Transverse colon (tissue), 4 donors: ENCODE measurements around the gene ZNF217. TPM values are rescaled to one million over a fixed set of nuclear protein-coding genes. Genes with fewer than 3 reads are reported as not detected.
"Not testable (repeated sequence)": the region's sequence is repeated elsewhere in the genome, so short reads cannot be mapped to it uniquely, and the experiment has no call there.

Experiments used
- DNase-seq: peaks from one replicate; pipeline ENCODE4 v3.0.0-alpha.2; 2019
- H3K27ac ChIP-seq, 4 donors: fragments of 200-600 bp; sonication (generic); 2 replicates each; pipeline ENCODE4 v1.5.1; 2016 to 2018; ENCODE audit warnings: inconsistent platforms in 4 of 4
- H3K27me3 ChIP-seq: fragments of 200-600 bp; sonication (generic); 2 replicates; pipeline ENCODE4 v1.5.1; 2017; ENCODE audit warnings: inconsistent platforms
- H3K36me3 ChIP-seq, 4 donors: fragments of 200-600 bp; sonication (generic); 2 replicates each; pipeline ENCODE4 v1.5.1; 2017 to 2019; ENCODE audit warnings: inconsistent platforms in 4 of 4
- H3K4me1 ChIP-seq, 4 donors: fragments of 200-600 bp; sonication (generic); 2 replicates each; pipeline ENCODE4 v1.5.1; 2017 to 2020; ENCODE audit warnings: inconsistent platforms in 4 of 4
- H3K4me3 ChIP-seq, 4 donors: fragments of 200-600 bp; sonication (generic); 1 replicate in 1 of 4; 2 replicates in 3 of 4; pipeline versions ENCODE4 v1.5.1 to v1.6.1; 2017 to 2019; ENCODE audit warnings: inconsistent platforms in 4 of 4
- H3K9me3 ChIP-seq, 2 donors: fragments of 200-600 bp; sonication (generic); 2 replicates each; pipeline ENCODE4 v1.5.1; 2017 to 2019; ENCODE audit warnings: inconsistent platforms in 2 of 2
- EP300 ChIP-seq: sonication (generic); formaldehyde crosslinking; IDR thresholded peaks from one replicate; pipeline ENCODE4 v1.6.1; 2017; ENCODE audit warnings: antibody characterized with exemption, low read depth
- POLR2A ChIP-seq: fragments of 450-650 bp; IDR thresholded peaks from one replicate; pipeline ENCODE4 v1.6.1; 2016; ENCODE audit warnings: antibody characterized with exemption, mild to moderate bottlenecking, moderate library complexity
- POLR2AphosphoS5 ChIP-seq, 3 donors: sonication (generic); formaldehyde crosslinking; IDR thresholded peaks; one replicate each; pipeline ENCODE4 v1.6.1; 2016; ENCODE audit warnings: antibody characterized with exemption in 3 of 3
- WGBS, 2 donors: methylation state at CpG; one replicate each; pipeline ENCODE4 v1.1.5; 2018; ENCODE audit warnings: low coverage in 1 of 2; 5-methylcytosine and 5-hydroxymethylcytosine counted together
- in situ Hi-C, 4 donors: fragments of 200-750 bp; cut with MboI; loops; one replicate each; pipeline versions ENCODE4 v1.15.0 to v1.15.1; 2017; ENCODE audit warnings: low sequenced_read_pairs in 3 of 4, low pct_ligation_motif_present in 1 of 4, low pct_unique_long_range_greater_than_20kb in 1 of 4
- intact Hi-C: fragments of 100-400 bp; cut with DNase I; formaldehyde crosslinking; loops from one replicate; pipeline ENCODE4 v1.15.1; 2023; ENCODE audit warnings: low total_unique reads
- total RNA-seq, 4 donors: library from RNA; depleted of rRNA; stranded (reverse); fragments of >200 nt; gene quantifications; one replicate each; pipeline ENCODE4 v1.1.0, GENCODE V29; 2016
- TF ChIP-seq, protein P1 (sequence below), 5 experiments: fragments of 200-600 bp in 3 of 5; fragments of 450-650 bp in 2 of 5; sonication (generic) in 3 of 5; IDR thresholded peaks; 1 replicate in 2 of 5; 2 replicates in 3 of 5; pipeline ENCODE4 v1.5.1; 2016 to 2017; ENCODE audit warnings: antibody characterized with exemption in 5 of 5, inconsistent platforms in 3 of 5, mild to moderate bottlenecking in 2 of 5, moderate library complexity in 1 of 5

Gene ZNF217
- total RNA-seq, 4 donors from 2014 or later = 28.9 to 82.6 (median 46.0) TPM

DNA sequence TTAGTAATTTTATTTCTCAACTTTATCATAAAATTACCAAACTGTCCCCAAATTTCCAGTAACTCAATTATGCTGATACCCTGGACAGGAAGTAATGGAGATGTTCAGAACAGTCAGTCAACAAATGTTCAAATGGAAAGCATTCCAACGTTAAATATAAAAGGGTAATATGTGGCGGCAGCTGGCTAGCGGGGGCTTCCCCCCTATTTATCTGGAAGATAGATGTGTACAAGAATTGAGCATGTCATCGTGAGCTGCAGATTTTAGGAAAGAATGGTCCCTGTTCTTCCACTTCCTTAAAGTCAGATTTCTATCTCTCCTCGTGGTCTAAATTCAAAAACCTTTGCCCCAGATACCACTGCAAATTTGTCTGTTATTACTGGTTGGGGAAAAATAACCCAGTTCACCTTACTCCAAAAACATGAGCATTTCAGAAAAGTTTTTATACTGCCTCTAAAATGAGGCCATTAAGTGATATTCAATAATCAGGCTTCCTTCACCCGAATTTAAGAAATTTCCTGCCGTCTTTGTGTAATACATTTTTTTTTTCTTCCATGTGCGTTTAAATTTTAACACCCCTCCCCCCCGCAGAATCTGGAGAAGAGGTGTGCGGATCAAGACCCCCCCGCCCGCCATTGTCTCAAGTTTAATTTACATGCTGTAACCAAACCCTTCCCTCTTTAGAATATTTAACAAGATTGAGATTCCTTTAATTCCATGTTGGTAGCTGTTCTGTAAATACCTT is 4.1 kb downstream of the ZNF217 start:
- TF ChIP-seq POLR2AphosphoS5 (IDR thresholded peaks at IDR 0.05) = peak in 1 of 3 donors; percentile 22
- 0 to 11% methylated on average over 3 to 12 of the region's 12 CpGs for WGBS, 2 donors
- H3K36me3 ChIP-seq, intact Hi-C loops, H3K9me3 ChIP-seq, H3K27me3 ChIP-seq: not testable (repeated sequence)
- peak; percentile 8 for DNase-seq
- Histone ChIP-seq H3K27ac (peak overlapping the region; percentile 99 to 100 (median 100)), H3K4me1 (peaks cover 10 to 60% (median 36%) of the 10 kb centered on the region in 4 donors), H3K4me3 (peak overlapping the region in 2 of 4 donors; percentile 13 to 17)
- in situ Hi-C loops = loop anchor here in 1 of 4 donors (25.0 kb wide), 2 partner anchors 248 to 323 kb away; no protein-coding TSS in a partner anchor

DNA sequence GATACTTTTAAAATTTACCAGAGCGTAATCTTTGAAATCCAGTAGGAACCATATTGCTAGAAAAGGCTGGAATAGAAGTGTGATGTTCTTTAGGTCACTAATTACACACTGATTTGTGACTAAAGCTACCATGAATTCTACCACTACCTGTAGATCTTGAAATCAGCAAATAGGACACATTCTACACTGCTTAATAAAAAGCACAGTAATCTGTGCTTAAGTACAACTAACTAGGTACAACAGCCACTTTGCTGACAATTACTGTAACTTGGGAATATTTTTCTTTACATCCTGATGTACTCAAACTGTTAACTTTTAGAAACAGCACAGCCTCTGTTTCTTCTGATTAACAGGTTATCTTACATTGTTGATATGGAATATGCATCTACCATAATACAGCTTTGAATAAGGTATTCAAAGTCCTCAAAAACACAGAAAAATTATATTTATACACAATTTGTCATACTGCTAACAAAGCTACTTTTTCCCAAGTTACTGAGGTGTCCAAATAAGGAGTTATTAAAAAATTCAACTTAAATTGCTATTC is 6.4 kb downstream of the ZNF217 start:
- peak overlapping the region; percentile 71 to 91 (median 78) for H3K27ac ChIP-seq
- H3K4me1 ChIP-seq = peaks cover 15 to 82% (median 46%) of the 10 kb centered on the region in 4 donors

DNA sequence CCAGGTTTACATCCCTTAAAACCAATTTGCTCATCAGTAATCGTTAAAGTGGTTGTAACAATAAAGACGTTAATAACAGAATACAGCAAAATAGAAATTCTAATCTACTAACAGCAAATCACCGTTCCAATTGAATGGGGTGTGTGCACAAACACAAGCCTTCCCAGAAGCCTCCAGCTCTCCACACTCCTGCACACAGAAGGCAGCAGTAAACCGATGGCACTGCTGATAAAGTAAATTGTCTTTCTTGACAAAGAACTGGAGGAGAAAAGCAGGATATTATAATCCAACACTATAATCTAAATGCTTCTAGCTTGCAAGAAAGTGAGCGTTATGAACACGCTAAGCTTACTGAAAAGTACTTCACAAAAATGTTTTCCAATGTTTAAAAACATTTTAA is 7.0 kb downstream of the ZNF217 start:
- WGBS, 2 donors = 17 to 28% methylated on average over 6 of the region's 6 CpGs
- H3K27ac ChIP-seq = peak overlapping the region; percentile 71 to 91 (median 78)
- peak overlapping the region in 2 of 4 donors; percentile 7 to 18 for H3K4me3 ChIP-seq
- TF ChIP-seq, protein P1, sequence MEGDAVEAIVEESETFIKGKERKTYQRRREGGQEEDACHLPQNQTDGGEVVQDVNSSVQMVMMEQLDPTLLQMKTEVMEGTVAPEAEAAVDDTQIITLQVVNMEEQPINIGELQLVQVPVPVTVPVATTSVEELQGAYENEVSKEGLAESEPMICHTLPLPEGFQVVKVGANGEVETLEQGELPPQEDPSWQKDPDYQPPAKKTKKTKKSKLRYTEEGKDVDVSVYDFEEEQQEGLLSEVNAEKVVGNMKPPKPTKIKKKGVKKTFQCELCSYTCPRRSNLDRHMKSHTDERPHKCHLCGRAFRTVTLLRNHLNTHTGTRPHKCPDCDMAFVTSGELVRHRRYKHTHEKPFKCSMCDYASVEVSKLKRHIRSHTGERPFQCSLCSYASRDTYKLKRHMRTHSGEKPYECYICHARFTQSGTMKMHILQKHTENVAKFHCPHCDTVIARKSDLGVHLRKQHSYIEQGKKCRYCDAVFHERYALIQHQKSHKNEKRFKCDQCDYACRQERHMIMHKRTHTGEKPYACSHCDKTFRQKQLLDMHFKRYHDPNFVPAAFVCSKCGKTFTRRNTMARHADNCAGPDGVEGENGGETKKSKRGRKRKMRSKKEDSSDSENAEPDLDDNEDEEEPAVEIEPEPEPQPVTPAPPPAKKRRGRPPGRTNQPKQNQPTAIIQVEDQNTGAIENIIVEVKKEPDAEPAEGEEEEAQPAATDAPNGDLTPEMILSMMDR (IDR thresholded peaks at IDR 0.05) = no peak
- TF ChIP-seq POLR2A (no peak), POLR2AphosphoS5 (IDR thresholded peaks at IDR 0.05) (no peak), EP300 (no peak)
- in situ Hi-C loops (loop anchor here in 1 of 4 donors (25.0 kb wide), 2 partner anchors 251 to 326 kb away; no protein-coding TSS in a partner anchor), intact Hi-C loops (no loop called here)
- peak; percentile 12 for DNase-seq
- peaks cover 0 to 13% (median 6%) of the 10 kb centered on the region in 4 donors for H3K36me3 ChIP-seq
- no peaks in the 10 kb centered on the region for H3K9me3 ChIP-seq
- H3K27me3 ChIP-seq = no peaks in the 10 kb centered on the region
- peaks cover 17 to 85% (median 50%) of the 10 kb centered on the region in 4 donors for H3K4me1 ChIP-seq

More for the DNA sequence above, 6.4 kb downstream of the ZNF217 start:
- H3K27me3 ChIP-seq, intact Hi-C loops, H3K4me3 ChIP-seq, H3K36me3 ChIP-seq, DNase-seq, H3K9me3 ChIP-seq: not testable (repeated sequence)
- in situ Hi-C loops = loop anchor here in 1 of 4 donors (25.0 kb wide), 2 partner anchors 250 to 325 kb away; no protein-coding TSS in a partner anchor
- 67 to 72% methylated on average over 1 of the region's 1 CpG for WGBS, 2 donors

DNA sequence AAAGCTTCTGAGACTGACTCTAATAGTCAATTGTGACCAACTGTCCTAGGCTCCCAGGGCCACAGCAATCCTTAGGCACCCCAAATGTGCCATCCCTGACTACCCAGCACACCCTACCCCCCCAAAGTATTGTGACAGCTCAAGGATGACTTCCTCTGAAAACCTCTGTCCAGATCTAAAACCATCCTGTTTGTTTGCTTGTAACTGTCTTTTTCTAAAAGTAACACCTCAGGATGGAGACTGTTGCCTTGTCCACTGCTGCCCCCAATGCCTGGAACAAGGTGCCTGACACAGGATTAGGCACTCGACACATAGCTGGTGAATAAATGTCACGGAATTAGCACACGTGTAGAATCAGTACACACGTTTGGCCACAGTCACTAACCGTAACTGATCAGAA is 7.7 kb downstream of the ZNF217 start:
- Histone ChIP-seq H3K4me1 (peaks cover 24 to 92% (median 57%) of the 10 kb centered on the region in 4 donors), H3K36me3 (peaks cover 0 to 17% (median 9%) of the 10 kb centered on the region in 4 donors), H3K27ac (peak overlapping the region; percentile 71 to 91 (median 78))
- H3K9me3 ChIP-seq, H3K4me3 ChIP-seq, H3K27me3 ChIP-seq, intact Hi-C loops: not testable (repeated sequence)
- in situ Hi-C loops = loop anchor here in 1 of 4 donors (25.0 kb wide), 2 partner anchors 251 to 326 kb away; no protein-coding TSS in a partner anchor
- WGBS, 2 donors = 58 to 69% methylated on average over 5 of the region's 5 CpGs
- TF ChIP-seq, protein P1 (IDR thresholded peaks at IDR 0.05) = peak in 1 of 5 experiments; percentile 16
- DNase-seq = peak; percentile 6

DNA sequence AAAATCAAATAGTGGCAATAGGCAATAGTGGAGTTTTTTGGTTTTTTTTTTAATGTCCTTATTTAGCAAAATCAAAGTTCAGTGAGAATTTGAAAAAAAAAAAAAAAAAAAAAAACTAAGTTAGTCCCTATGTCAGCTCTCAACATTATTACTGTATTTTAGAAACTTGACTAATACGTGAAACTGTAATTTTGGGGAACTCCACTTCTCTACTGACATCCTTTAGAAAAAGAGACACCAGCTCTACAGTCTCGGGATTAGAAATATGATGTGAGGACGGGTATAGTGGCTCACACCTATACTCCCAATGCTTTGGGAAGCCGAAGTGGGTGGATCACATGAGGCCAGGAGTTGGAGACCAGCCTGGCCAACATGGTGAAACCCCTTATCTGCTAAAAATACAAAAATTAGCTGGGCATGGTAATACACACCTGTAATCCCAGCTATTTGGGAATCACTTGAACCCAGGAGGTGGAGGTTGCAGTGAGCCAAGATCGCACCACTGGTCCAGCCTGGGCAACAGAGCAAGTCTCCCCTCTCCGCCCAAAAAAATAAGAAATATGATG is 8.6 kb downstream of the ZNF217 start:
- peak overlapping the region; percentile 76 to 91 (median 84) for H3K27ac ChIP-seq
- DNase-seq = peak; percentile 1
- H3K27me3 ChIP-seq, H3K4me3 ChIP-seq, intact Hi-C loops, H3K9me3 ChIP-seq: not testable (repeated sequence)
- 72 to 76% methylated on average over 3 to 6 of the region's 6 CpGs for WGBS, 2 donors
- in situ Hi-C loops = loop anchor here in 1 of 4 donors (25.0 kb wide), 2 partner anchors 252 to 327 kb away; no protein-coding TSS in a partner anchor
- peaks cover 33 to 94% (median 64%) of the 10 kb centered on the region in 4 donors for H3K4me1 ChIP-seq
- peaks cover 0 to 18% (median 9%) of the 10 kb centered on the region in 4 donors for H3K36me3 ChIP-seq

DNA sequence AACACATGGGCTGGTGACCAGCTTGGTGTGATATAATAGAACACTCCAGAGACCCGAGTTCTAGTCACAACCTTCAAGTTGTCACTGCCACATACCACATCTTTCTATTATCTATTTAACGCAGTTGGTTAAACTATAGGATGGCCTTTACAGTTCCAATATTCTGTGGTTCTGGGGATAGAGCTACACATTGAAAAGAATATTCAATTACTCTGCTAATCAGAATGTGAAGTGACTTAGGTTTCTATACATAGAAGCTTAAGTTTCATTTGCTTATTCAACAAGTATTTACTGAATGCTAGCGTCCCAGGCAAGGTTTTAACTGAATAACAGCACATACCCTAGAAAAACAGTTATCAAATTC is 9.1 kb downstream of the ZNF217 start:
- Histone ChIP-seq H3K4me1 (peaks cover 38 to 94% (median 64%) of the 10 kb centered on the region in 4 donors), H3K27ac (peak overlapping the region; percentile 81 to 91 (median 86)), H3K36me3 (peaks cover 0 to 18% (median 9%) of the 10 kb centered on the region in 4 donors)
- intact Hi-C loops, H3K4me3 ChIP-seq, H3K27me3 ChIP-seq, DNase-seq, H3K9me3 ChIP-seq: not testable (repeated sequence)
- 46 to 55% methylated on average over 3 of the region's 3 CpGs for WGBS, 2 donors
- in situ Hi-C loops = loop anchor here in 1 of 4 donors (25.0 kb wide), 2 partner anchors 253 to 328 kb away; no protein-coding TSS in a partner anchor

DNA sequence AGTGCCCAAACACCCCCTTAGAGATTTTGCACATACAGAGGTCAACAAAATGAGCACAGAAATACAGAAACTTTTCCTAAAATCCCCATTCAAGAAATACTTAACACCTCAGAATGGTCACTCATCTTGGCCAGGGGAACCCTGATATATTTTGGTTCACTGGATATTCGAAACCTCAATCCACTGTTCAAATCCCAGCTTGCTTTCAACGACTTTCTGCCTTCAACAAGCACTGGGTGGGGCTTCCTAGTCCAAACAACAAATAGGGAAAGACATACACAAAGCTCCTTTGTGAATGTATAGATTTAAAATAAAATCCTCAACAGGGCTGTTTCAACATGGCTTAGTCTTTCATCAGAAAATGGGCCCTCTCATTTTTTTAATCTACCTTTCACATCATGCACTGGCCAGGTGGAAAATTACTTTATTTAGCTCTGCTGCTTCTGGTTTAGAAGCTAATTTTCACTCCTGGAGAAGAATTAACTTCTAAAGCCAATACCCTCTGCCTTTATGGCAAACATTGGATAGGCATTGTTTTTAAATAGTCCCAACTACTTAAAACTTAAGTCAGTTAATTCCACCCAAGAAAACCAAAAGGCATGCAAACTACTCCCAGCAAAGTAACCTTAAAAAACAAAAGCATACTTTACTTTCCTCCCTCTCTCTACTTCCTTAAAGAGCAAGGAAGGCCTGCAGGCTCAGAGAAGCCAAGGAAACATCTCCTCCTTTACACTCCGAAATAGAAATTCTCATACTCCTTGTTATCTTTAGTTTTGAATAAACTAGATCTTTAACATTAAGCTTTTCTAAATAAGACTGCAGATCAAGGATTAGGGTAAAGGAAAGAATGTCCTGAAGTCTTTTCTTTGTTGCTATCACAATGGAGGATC is 9.7 kb downstream of the ZNF217 start:
- H3K9me3 ChIP-seq, H3K4me3 ChIP-seq, DNase-seq, intact Hi-C loops, H3K27me3 ChIP-seq: not testable (repeated sequence)
- Histone ChIP-seq H3K27ac (peak overlapping the region; percentile 81 to 91 (median 86)), H3K36me3 (peaks cover 0 to 18% (median 9%) of the 10 kb centered on the region in 4 donors), H3K4me1 (peaks cover 38 to 95% (median 63%) of the 10 kb centered on the region in 4 donors)
- in situ Hi-C loops = loop anchor here in 1 of 4 donors (25.0 kb wide), 2 partner anchors 253 to 328 kb away; no protein-coding TSS in a partner anchor
- 20 to 25% methylated on average over 1 to 3 of the region's 3 CpGs for WGBS, 2 donors
